HEK293 (cell line): Measurements from ENCODE around the gene EFEMP1.

Experiments
- KLF9 ChIP-seq: fragments of 450-650 bp; formaldehyde crosslinking; IDR thresholded peaks from 2 replicates; pipeline ENCODE4 v1.5.1; 2016; ENCODE audit warnings: missing biosample characterization, missing genetic modification characterization, low read depth
- OVOL3 ChIP-seq: fragments of 450-650 bp; formaldehyde crosslinking; IDR thresholded peaks from 2 replicates; pipeline ENCODE4 v1.5.1; 2016; ENCODE audit warnings: missing biosample characterization, missing genetic modification characterization
- ZBTB1 ChIP-seq: fragments of 450-650 bp; formaldehyde crosslinking; IDR thresholded peaks from 2 replicates; pipeline ENCODE4 v1.5.1; 2016; ENCODE audit warnings: missing biosample characterization, missing genetic modification characterization
- ZNF16 ChIP-seq: fragments of 450-650 bp; formaldehyde crosslinking; IDR thresholded peaks from 2 replicates; pipeline ENCODE4 v1.5.1; 2016; ENCODE audit warnings: low read depth, missing biosample characterization, missing genetic modification characterization
- ZNF548 ChIP-seq: fragments of 450-650 bp; formaldehyde crosslinking; IDR thresholded peaks from 2 replicates; pipeline ENCODE4 v1.5.1; 2016; ENCODE audit warnings: missing biosample characterization, missing genetic modification characterization
- ZNF560 ChIP-seq: fragments of 450-650 bp; formaldehyde crosslinking; IDR thresholded peaks from 2 replicates; pipeline ENCODE4 v1.5.1; 2017; ENCODE audit warnings: missing biosample characterization, missing genetic modification characterization, borderline replicate concordance

GRCh38 chr2:55877087-55877436 lies 46.5 kb downstream of the EFEMP1 start:
- TF ChIP-seq ZNF560 (tag by site-specific recombination) (no peak), KLF9 (no peak), ZBTB1 (tag by site-specific recombination) (no peak), OVOL3 (tag by site-specific recombination) (no peak), ZNF16 (no peak), ZNF548 (no peak)
